H1 (cell line): ENCODE results near the gene SERHL2. TPM values are rescaled to one million over a fixed set of nuclear protein-coding genes. Genes with fewer than 3 reads are reported as not detected.
A peak's percentile ranks its signal among the peaks of the same experiment; 100 is the strongest.

ENCODE experiments used
- CTCF ChIA-PET: fragments of 300-600 bp; sonication (Branson Sonifier 250); formaldehyde crosslinking; loops from one replicate; lab custom pipeline; 2021; ENCODE audit not compliant: partially characterized antibody; lab: Charles Lee
- POLR2A ChIA-PET: fragments of 300-600 bp; sonication (Branson Sonifier 250); formaldehyde crosslinking; loops from one replicate; lab custom pipeline; 2021; ENCODE audit warnings: inconsistent platforms; ENCODE audit not compliant: partially characterized antibody; lab: Charles Lee
- DNase-seq, 2 experiments: peaks; one replicate each; pipeline versions ENCODE4 v3.0.0 to v3.0.0-alpha.2; 2010 to 2022; ENCODE audit warnings: low spot score in 2 of 2, low read depth in 1 of 2, mixed read lengths in 1 of 2
- FAIRE-seq: peaks from 2 replicates; lab custom pipeline; 2011; peaks lifted over from hg19 to GRCh38; lab: Jason Lieb, UNC
- H2AFZ ChIP-seq: 2 replicates; pipeline ENCODE4 v1.8.1; 2012; ENCODE audit warnings: low read length, inconsistent platforms
- H2AK5ac ChIP-seq: 2 replicates; pipeline ENCODE4 v1.6.1; 2013; ENCODE audit warnings: low read depth, low read length
- H2BK120ac ChIP-seq: replicated peaks from 2 replicates; pipeline ENCODE3; 2013; ENCODE audit warnings: low read depth, low read length, inconsistent platforms
- H2BK12ac ChIP-seq: 2 replicates; pipeline ENCODE4 v1.6.1; 2013; ENCODE audit warnings: low read depth, low read length
- H2BK15ac ChIP-seq: 2 replicates; pipeline ENCODE4 v1.6.1; 2013; ENCODE audit warnings: low read length
- H2BK20ac ChIP-seq: 2 replicates; pipeline ENCODE4 v1.6.1; 2013; ENCODE audit warnings: low read length
- H2BK5ac ChIP-seq: 2 replicates; pipeline ENCODE4 v1.6.1; 2013; ENCODE audit warnings: low read depth, low read length
- H3K14ac ChIP-seq: 2 replicates; pipeline ENCODE4 v1.6.1; 2013; ENCODE audit warnings: inconsistent platforms; ENCODE audit not compliant: insufficient read length
- H3K18ac ChIP-seq: 2 replicates; pipeline ENCODE4 v1.6.1; 2013; ENCODE audit warnings: low read length; ENCODE audit errors: extremely low read depth
- H3K23ac ChIP-seq: 2 replicates; pipeline ENCODE4 v1.6.1; 2013; ENCODE audit warnings: inconsistent platforms; ENCODE audit not compliant: insufficient read length
- H3K23me2 ChIP-seq: 2 replicates; pipeline ENCODE4 v1.6.1; 2013; ENCODE audit warnings: low read depth, low read length
- H3K27ac ChIP-seq: 2 replicates; pipeline ENCODE4 v1.6.1; 2011; ENCODE audit warnings: low read depth, low read length, inconsistent platforms
- H3K27me3 ChIP-seq, 4 experiments: replicated peaks in 1 of 4; 1 replicate in 1 of 4; 2 replicates in 3 of 4; pipeline versions ENCODE4 v1.6.1 to v1.8.1; 2011 to 2013; ENCODE audit warnings: low read length in 3 of 4, mild to moderate bottlenecking in 3 of 4, inconsistent platforms in 2 of 4, mixed read lengths in 2 of 4, moderate library complexity in 1 of 4; ENCODE audit not compliant: control insufficient read depth in 3 of 4, insufficient read depth in 3 of 4; ENCODE audit errors: extremely low read depth in 1 of 4
- H3K36me3 ChIP-seq, 4 experiments: 2 replicates each; pipeline versions ENCODE4 v1.6.1 to v1.8.1; 2011 to 2013; ENCODE audit warnings: mild to moderate bottlenecking in 4 of 4, low read length in 3 of 4, moderate library complexity in 2 of 4, control low read depth in 1 of 4, inconsistent platforms in 1 of 4; ENCODE audit not compliant: insufficient read depth in 4 of 4, control insufficient read depth in 2 of 4
- H3K4ac ChIP-seq: replicated peaks from 2 replicates; pipeline ENCODE3; 2013; ENCODE audit warnings: low read length, low read depth, mixed read lengths, inconsistent platforms; ENCODE audit not compliant: insufficient read length
- H3K4me1 ChIP-seq, 4 experiments: replicated peaks in 1 of 4; 1 replicate in 1 of 4; 2 replicates in 3 of 4; pipeline versions ENCODE4 v1.6.1 to v1.8.1; 2011 to 2013; ENCODE audit warnings: low read length in 3 of 4, inconsistent platforms in 2 of 4, mixed read lengths in 1 of 4; ENCODE audit not compliant: insufficient read depth in 4 of 4, control insufficient read depth in 3 of 4
- H3K4me2 ChIP-seq, 2 experiments: 2 replicates each; pipeline versions ENCODE4 v1.6.1 to v1.8.1; 2011 to 2013; ENCODE audit warnings: low read depth in 2 of 2, low read length in 2 of 2, control low read depth in 1 of 2, inconsistent platforms in 1 of 2, mild to moderate bottlenecking in 1 of 2; ENCODE audit not compliant: insufficient read depth in 1 of 2
- H3K4me3 ChIP-seq, 4 experiments: fragments of 200-600, 300-600 bp in 1 of 4; sonication (generic), shearing (Covaris generic), sonication (Bioruptor Twin) in 1 of 4; 2 replicates each; pipeline versions ENCODE4 v1.5.1 to v1.8.1; 2011 to 2016; ENCODE audit warnings: low read length in 4 of 4, low read depth in 3 of 4, control low read depth in 2 of 4, inconsistent platforms in 2 of 4, mild to moderate bottlenecking in 2 of 4, mixed read lengths in 1 of 4, moderate library complexity in 1 of 4; ENCODE audit not compliant: insufficient read depth in 2 of 4; ENCODE audit errors: extremely low read depth in 1 of 4
- H3K56ac ChIP-seq: replicated peaks from 2 replicates; pipeline ENCODE3; 2013; ENCODE audit warnings: low read depth, mild to moderate bottlenecking, mixed read lengths, low read length, inconsistent platforms; ENCODE audit not compliant: insufficient read length
- H3K79me1 ChIP-seq: 2 replicates; pipeline ENCODE4 v1.6.1; 2013; ENCODE audit warnings: low read depth, low read length, control low read depth
- H3K79me2 ChIP-seq, 2 experiments: 2 replicates each; pipeline versions ENCODE4 v1.6.1 to v1.8.1; 2012 to 2013; ENCODE audit warnings: low read length in 2 of 2, mild to moderate bottlenecking in 2 of 2, inconsistent platforms in 1 of 2; ENCODE audit not compliant: insufficient read depth in 2 of 2, control insufficient read depth in 1 of 2
- H3K9ac ChIP-seq, 4 experiments: replicated peaks in 1 of 4; 1 replicate in 1 of 4; 2 replicates in 3 of 4; pipeline versions ENCODE4 v1.6.1 to v1.8.1; 2011 to 2013; ENCODE audit warnings: low read depth in 3 of 4, low read length in 3 of 4, control low read depth in 2 of 4, mild to moderate bottlenecking in 2 of 4, moderate library complexity in 2 of 4, inconsistent platforms in 1 of 4; ENCODE audit errors: extremely low read depth in 1 of 4
- H3K9me3 ChIP-seq, 2 experiments: 2 replicates each; pipeline versions ENCODE4 v1.6.1 to v1.8.1; 2012 to 2013; ENCODE audit warnings: mild to moderate bottlenecking in 2 of 2, moderate library complexity in 2 of 2, control low read depth in 1 of 2, inconsistent platforms in 1 of 2, low read depth in 1 of 2, low read length in 1 of 2, mixed read lengths in 1 of 2; ENCODE audit not compliant: insufficient read depth in 2 of 2
- H4K20me1 ChIP-seq, 2 experiments: replicated peaks in 1 of 2; 2 replicates each; pipeline versions ENCODE3 to v1.8.1; 2011 to 2013; ENCODE audit warnings: inconsistent platforms in 2 of 2, low read length in 2 of 2, mild to moderate bottlenecking in 1 of 2; ENCODE audit not compliant: insufficient read depth in 2 of 2, control insufficient read depth in 1 of 2
- H4K5ac ChIP-seq: 2 replicates; pipeline ENCODE4 v1.6.1; 2013; ENCODE audit warnings: low read length, low read depth, mixed read lengths, inconsistent platforms; ENCODE audit not compliant: insufficient read length
- H4K8ac ChIP-seq: 2 replicates; pipeline ENCODE4 v1.8.0; 2013; ENCODE audit warnings: mild to moderate bottlenecking, moderate library complexity, low read length, inconsistent platforms; ENCODE audit not compliant: insufficient read depth; ENCODE audit errors: extremely low read depth
- H4K91ac ChIP-seq: replicated peaks from 2 replicates; pipeline ENCODE3; 2013; ENCODE audit warnings: low read length, mixed read lengths, inconsistent platforms; ENCODE audit not compliant: insufficient read length
- CBX8 ChIP-seq: fragments of 300-800, 300-1000 bp; sonication (generic); IDR thresholded peaks from 2 replicates; pipeline ENCODE4 v1.7.1; 2016; ENCODE audit warnings: low read depth, low read length, borderline replicate concordance
- CHD2 ChIP-seq: IDR thresholded peaks from 2 replicates; pipeline ENCODE4 v1.6.1; 2012; ENCODE audit warnings: low read length, improper control_type of control experiment
- NANOG ChIP-seq: IDR thresholded peaks from 2 replicates; pipeline ENCODE4 v1.6.1; 2011; ENCODE audit warnings: low read length, low read depth, mild to moderate bottlenecking, inconsistent platforms; ENCODE audit not compliant: insufficient read depth, poor library complexity, severe bottlenecking
- SAP30 ChIP-seq: fragments of 300-600 bp; sonication (generic); IDR thresholded peaks from 2 replicates; pipeline ENCODE4 v1.7.1; 2012; ENCODE audit warnings: low read length, moderate library complexity, mild to moderate bottlenecking, inconsistent platforms; ENCODE audit not compliant: insufficient read depth, insufficient replicate concordance
- WGBS, 2 experiments: shearing (Covaris generic) in 1 of 2; methylation state at CpG; one replicate each; pipeline versions ENCODE4 v1.1.6 to v1.1.7; 2013 to 2015; ENCODE audit warnings: low lambda C conversion rate in 2 of 2, mixed read lengths in 2 of 2, inconsistent platforms in 1 of 2, low coverage in 1 of 2, missing lambda C conversion rate in 1 of 2; ENCODE audit not compliant: insufficient replicate concordance in 2 of 2, insufficient coverage in 1 of 2, insufficient read length in 1 of 2; ENCODE audit errors: extremely low coverage in 1 of 2, missing lambda C conversion rate in 1 of 2; 5-methylcytosine and 5-hydroxymethylcytosine counted together
- polyA plus RNA-seq, 7 experiments: library from polyadenylated mRNA; depleted of rRNA in 3 of 7; stranded (reverse) in 5 of 7; unstranded in 2 of 7; fragments of >200 nt in 5 of 7; fragments of 200-250 nt in 2 of 7; gene quantifications; 1 replicate in 5 of 7; 2 replicates in 1 of 7; 4 replicates in 1 of 7; pipeline versions ENCODE4 v1.2.1 to v1.2.3, GENCODE V29; 2011 to 2013; ENCODE audit warnings: missing spikeins in 2 of 7, mixed read lengths in 2 of 7
- total RNA-seq: library from RNA; stranded (reverse); fragmentation: NEBNext Ultra II Directional; extraction: Animal tissue kit (Norgen Biotek cat#: 25700); gene quantifications from 2 replicates; pipeline ENCODE4 v1.2.1, GENCODE V29; 2021

The SERHL2 gene
- total and polyA plus RNA-seq, 2 of the 8 experiments (the other 6 are each of a cell fraction or from before 2014, with no cell fraction given), result 0.91 TPM; not detected in 1

DNA sequence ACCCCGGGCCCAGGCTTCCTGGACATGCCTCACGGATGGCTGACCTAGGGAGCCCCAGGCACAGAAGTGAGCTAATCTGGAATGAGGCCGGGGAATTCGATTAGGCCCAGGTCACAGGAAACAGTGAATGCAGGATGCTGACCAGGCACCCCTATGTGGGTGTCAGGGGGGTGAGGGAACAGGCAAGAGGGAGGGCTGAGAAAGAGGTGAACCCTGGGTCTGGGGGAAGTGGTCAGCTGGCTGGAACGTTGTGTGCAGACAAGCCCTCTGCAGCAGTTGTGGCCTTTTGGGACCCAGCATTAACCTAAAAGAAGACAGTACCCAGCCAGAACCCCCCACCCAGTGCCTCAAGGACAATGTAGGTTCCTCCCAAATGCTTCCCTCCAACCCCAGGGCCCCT lies 8.1 kb downstream of the SERHL2 start:
- POLR2A ChIA-PET, result interaction anchor here (1.3 to 2.2 kb wide), 7 partner anchors 8 to 52 kb away, joined by 4 to 17 read pairs (median 7); partner anchors contain the start of gene POLDIP3
- no peak for TF ChIP-seq CHD2
- no peak for TF ChIP-seq CBX8
- no peak for TF ChIP-seq SAP30
- TF ChIP-seq NANOG, result no peak

More for the DNA sequence above, 8.1 kb downstream of the SERHL2 start:
- Histone ChIP-seq H2AK5ac (no peak overlapping the region), H3K79me2 (no peaks in the 10 kb centered on the region), H2BK120ac (no peak overlapping the region), H3K56ac (no peak overlapping the region), H4K5ac (no peak overlapping the region), H3K23ac (no peak overlapping the region), H2BK15ac (no peak overlapping the region), H3K27ac (no peak overlapping the region), H2BK12ac (no peak overlapping the region), H3K4ac (no peak overlapping the region), H3K4me2 (no peak overlapping the region), H3K18ac (no peak overlapping the region), H3K79me1 (no peaks in the 10 kb centered on the region), H3K9ac (no peak overlapping the region), H2AFZ (no peak overlapping the region), H3K4me3 (no peak overlapping the region), H3K4me1 (peaks cover 0 to 3% (median 1%) of the 10 kb centered on the region in 4 experiments; a peak in 1 of 7 replicates), H4K8ac (0 out of 2 replicates have a peak overlapping the region, but pooled peaks have one; percentile 38), H2BK20ac (no peak overlapping the region), H3K27me3 (peaks cover 0 to 8% (median 3%) of the 10 kb centered on the region in 4 experiments; a peak in 5 of 7 replicates), H4K20me1 (peaks cover 2 to 4% of the 10 kb centered on the region in 2 experiments), H4K91ac (no peak overlapping the region), H3K36me3 (no peaks in the 10 kb centered on the region), H2BK5ac (no peak overlapping the region), H3K23me2 (no peaks in the 10 kb centered on the region), H3K14ac (no peak overlapping the region), H3K9me3 (no peaks in the 10 kb centered on the region)
- FAIRE-seq (no peak), DNase-seq (no peak)
- CTCF ChIA-PET, result interaction anchor here (1.0 to 3.7 kb wide), 14 partner anchors 10 to 89 kb away, joined by 3 to 31 read pairs (median 6); no protein-coding TSS in a partner anchor
- WGBS, 2 experiments, result 91% methylated on average over 5 of the region's 5 CpGs; no CpG with 5 or more reads in 1 of the 2 experiments
